HepG2 (cell line): ENCODE results near the gene MAPK8IP3. TPM values are rescaled to one million over a fixed set of nuclear protein-coding genes. Genes with fewer than 3 reads are reported as not detected.

Source experiments
- ATAC-seq: fragments of 200-7000 bp; cut with Tn5 transposase; 3 replicates; pipeline ENCODE4 v1.9.1; 2020; ENCODE audit warnings: mild to moderate bottlenecking, moderate library complexity
- BruUV-seq: library from RNA; stranded (reverse); fragments of 400-500 nt; replicated peaks from 2 replicates; lab custom pipeline; 2021; lab: Mats Ljungman, UMichigan
- CTCF ChIA-PET: fragments of 300-600 bp; formaldehyde crosslinking; extraction: SDS; loops from one replicate; lab custom pipeline; 2021; ENCODE audit warnings: low total read pairs, inconsistent platforms, low intra/inter-chr PET ratio; lab: Yijun Ruan, JAX
- POLR2A ChIA-PET: fragments of 350-600 bp; sonication (Branson Sonifier 250); formaldehyde crosslinking; loops from one replicate; lab custom pipeline; 2020; ENCODE audit warnings: antibody characterized with exemption, inconsistent platforms; lab: Yijun Ruan, JAX
- DNase-seq: peaks from one replicate; pipeline ENCODE4 v3.0.0-alpha.2; 2015; ENCODE audit warnings: low spot score
- FAIRE-seq: peaks from 3 replicates; lab custom pipeline; 2011; peaks lifted over from hg19 to GRCh38; lab: Jason Lieb, UNC
- H2AFZ ChIP-seq: one replicate; pipeline ENCODE4 v1.6.1; 2011; ENCODE audit warnings: low read length, inconsistent platforms
- H3K27ac ChIP-seq: fragments of 300-600 bp; 3 replicates; pipeline ENCODE4 v1.8.0; 2011; ENCODE audit warnings: mixed run types, mild to moderate bottlenecking, mixed read lengths, low read length, inconsistent platforms; ENCODE audit not compliant: insufficient read depth; ENCODE audit errors: extremely low read length
- H3K27me3 ChIP-seq, 2 experiments: fragments of 200-600 bp in 1 of 2; 2 replicates in 1 of 2; 3 replicates in 1 of 2; pipeline versions ENCODE4 v1.6.0 to v1.8.0; 2011; ENCODE audit warnings: low read length in 2 of 2, mild to moderate bottlenecking in 2 of 2, moderate library complexity in 2 of 2, inconsistent platforms in 1 of 2; ENCODE audit not compliant: insufficient read depth in 2 of 2, control insufficient read depth in 1 of 2
- H3K36me3 ChIP-seq, 2 experiments: fragments of 200-600 bp in 1 of 2; replicated peaks in 1 of 2; 2 replicates in 1 of 2; 3 replicates in 1 of 2; pipeline versions ENCODE4 v1.5.1 to v1.8.0; 2011; ENCODE audit warnings: low read length in 2 of 2, inconsistent platforms in 1 of 2; ENCODE audit not compliant: insufficient read depth in 2 of 2, control insufficient read depth in 1 of 2
- H3K4me1 ChIP-seq: 2 replicates; pipeline ENCODE4 v1.5.1; 2012; ENCODE audit warnings: low read length, inconsistent platforms; ENCODE audit not compliant: insufficient read depth
- H3K4me2 ChIP-seq: 2 replicates; pipeline ENCODE4 v1.6.0; 2011; ENCODE audit warnings: low read depth, low read length, inconsistent platforms
- H3K4me3 ChIP-seq, 3 experiments: fragments of 200-600 bp in 1 of 3; sonication (generic), shearing (Covaris generic) in 1 of 3; replicated peaks in 1 of 3; 2 replicates each; pipeline ENCODE4 v1.5.1; 2011 to 2016; ENCODE audit warnings: low read length in 3 of 3, inconsistent platforms in 2 of 3, low read depth in 2 of 3, mild to moderate bottlenecking in 2 of 3, control low read depth in 1 of 3, mixed read lengths in 1 of 3; ENCODE audit not compliant: insufficient read depth in 1 of 3
- H3K79me2 ChIP-seq: one replicate; pipeline ENCODE4 v1.6.1; 2011; ENCODE audit warnings: low read length, inconsistent platforms; ENCODE audit not compliant: insufficient read depth
- H3K9ac ChIP-seq: 2 replicates; pipeline ENCODE4 v1.6.0; 2011; ENCODE audit warnings: mild to moderate bottlenecking, low read depth, low read length, inconsistent platforms; ENCODE audit not compliant: insufficient read depth
- H3K9me3 ChIP-seq: 2 replicates; pipeline ENCODE4 v1.5.1; 2012; ENCODE audit warnings: mild to moderate bottlenecking, low read length
- H4K20me1 ChIP-seq: 2 replicates; pipeline ENCODE4 v1.6.0; 2011; ENCODE audit warnings: inconsistent platforms, mild to moderate bottlenecking, low read length, moderate library complexity; ENCODE audit not compliant: insufficient read depth
- CEBPZ ChIP-seq: IDR thresholded peaks from 2 replicates; pipeline ENCODE4 v1.6.1; 2012; ENCODE audit warnings: low read length, improper control_type of control experiment
- DMAP1 ChIP-seq: IDR thresholded peaks from 2 replicates; pipeline ENCODE4 v1.6.1; 2016
- ERF ChIP-seq: IDR thresholded peaks from 2 replicates; pipeline ENCODE4 v1.6.1; 2018; ENCODE audit warnings: missing biosample characterization, missing genetic modification reagents
- FOXA3 ChIP-seq: IDR thresholded peaks from 2 replicates; pipeline ENCODE4 v1.6.1; 2016; ENCODE audit warnings: missing genetic modification reagents, missing compliant biosample characterization
- GATA4 ChIP-seq: sonication (generic); IDR thresholded peaks from 2 replicates; pipeline ENCODE4 v1.6.1; 2016; ENCODE audit warnings: antibody characterized with exemption, low read depth, borderline replicate concordance
- GATAD1 ChIP-seq: IDR thresholded peaks from 2 replicates; pipeline ENCODE4 v1.6.1; 2016; ENCODE audit warnings: missing genetic modification reagents, missing compliant biosample characterization
- GRHL1 ChIP-seq: sonication (generic); formaldehyde crosslinking; conservative IDR thresholded peaks from 2 replicates; pipeline ENCODE4 v1.8.0; 2022; ENCODE audit warnings: missing genetic modification reagents
- MED8 ChIP-seq: sonication (generic); formaldehyde crosslinking; IDR thresholded peaks from 2 replicates; pipeline ENCODE4 v1.8.1; 2023; ENCODE audit warnings: mild to moderate bottlenecking, missing genetic modification reagents; ENCODE audit not compliant: insufficient replicate concordance
- NFKB2 ChIP-seq: sonication (generic); formaldehyde crosslinking; IDR thresholded peaks from 2 replicates; pipeline ENCODE4 v1.4.0; 2020; ENCODE audit warnings: missing genetic modification reagents, borderline replicate concordance
- TOPORS ChIP-seq: sonication (generic); formaldehyde crosslinking; IDR thresholded peaks from 2 replicates; pipeline ENCODE4 v1.8.0; 2023; ENCODE audit warnings: mild to moderate bottlenecking, missing genetic modification reagents
- WIZ ChIP-seq: sonication (generic); formaldehyde crosslinking; IDR thresholded peaks from 2 replicates; pipeline ENCODE4 v1.5.1; 2020; ENCODE audit warnings: mild to moderate bottlenecking, missing genetic modification reagents
- ZNF18 ChIP-seq: sonication (generic); formaldehyde crosslinking; IDR thresholded peaks from 2 replicates; pipeline ENCODE4 v1.8.0; 2022; ENCODE audit warnings: mild to moderate bottlenecking, missing genetic modification reagents; ENCODE audit not compliant: insufficient replicate concordance
- ZNF550 ChIP-seq: sonication (generic); formaldehyde crosslinking; IDR thresholded peaks from 2 replicates; pipeline ENCODE4 v1.4.0; 2020; ENCODE audit warnings: mild to moderate bottlenecking, missing genetic modification reagents, borderline replicate concordance
- ZNF614 ChIP-seq: IDR thresholded peaks from 2 replicates; pipeline ENCODE4 v1.6.1; 2018; ENCODE audit warnings: missing biosample characterization, missing genetic modification reagents, inconsistent platforms, borderline replicate concordance
- ZNF691 ChIP-seq: sonication (generic); formaldehyde crosslinking; IDR thresholded peaks from 2 replicates; pipeline ENCODE4 v1.4.0; 2020; ENCODE audit warnings: missing genetic modification reagents, low read depth, mild to moderate bottlenecking, borderline replicate concordance
- WGBS: methylation state at CpG from one replicate; pipeline ENCODE4 v1.1.6; 2017; ENCODE audit warnings: low lambda C conversion rate; 5-methylcytosine and 5-hydroxymethylcytosine counted together
- in situ Hi-C: cut with HindIII; loops from 2 replicates; pipeline ENCODE4 v1.10.0; 2017; ENCODE audit warnings: low pct_unique_long_range_greater_than_20kb; ENCODE audit not compliant: extremely low pct_ligation_motif_present
- intact Hi-C: fragments of 100-400 bp; cut with micrococcal nuclease; formaldehyde crosslinking; loops from one replicate; pipeline ENCODE4 v1.10.0; 2022; ENCODE audit not compliant: unreplicated experiment
- polyA plus RNA-seq, 8 experiments: library from polyadenylated mRNA; depleted of rRNA in 3 of 8; stranded (reverse) in 7 of 8; unstranded in 1 of 8; fragments of >200 nt; fragmentation: Illumina TruSeq in 4 of 8; extraction: Trizol in 4 of 8; gene quantifications; 2 replicates each; pipeline versions ENCODE4 v1.2.1 to v1.2.3, GENCODE V29; 2011 to 2016; ENCODE audit warnings: low read depth in 4 of 8, missing spikeins in 1 of 8, mixed read lengths in 1 of 8; ENCODE audit not compliant: insufficient read depth in 1 of 8
- total RNA-seq, 5 experiments: library from RNA; depleted of rRNA; stranded (reverse); fragments of >200 nt; fragmentation: Illumina TruSeq; extraction: Trizol; gene quantifications; 2 replicates each; pipeline ENCODE4 v1.2.3, GENCODE V29; 2016; ENCODE audit warnings: low read depth in 1 of 5

MAPK8IP3 gene
- total and polyA plus RNA-seq, 2 of the 13 experiments (the other 11 are each of a cell fraction or from before 2014, with no cell fraction given), result 25.1 to 41.7 TPM

GRCh38 chr16:1677339-1677738, 28.7 kb upstream of the MAPK8IP3 start (continued):
- TF ChIP-seq CEBPZ, result no peak

GRCh38 chr16:1677942-1678499, 28.0 kb upstream of the MAPK8IP3 start, which contains the start of gene JPT2:
Gene JPT2 (plus strand): TSS chr16:1678279. CDS start chr16:1678313, 34 bp downstream.
- Histone ChIP-seq H3K9me3 (no peaks in the 10 kb centered on the region), H3K27me3 (no peaks in the 10 kb centered on the region; a peak in 1 of 5 replicates), H3K4me2 (peak within 1 kb of the TSS; percentile 93), H3K27ac (peak within 1 kb of the TSS; percentile 77), H3K36me3 (peaks cover 5 to 33% of the 10 kb centered on the region in 2 experiments; a peak in 4 of 5 replicates), H4K20me1 (0 out of 2 replicates have a peak, but pooled peaks cover 5% of the 10 kb centered on the region), H3K4me1 (peaks cover 36% of the 10 kb centered on the region), H2AFZ (no peak within 1 kb of the TSS), H3K9ac (peak within 1 kb of the TSS; percentile 93), H3K79me2 (peaks cover 42% of the 10 kb centered on the region), H3K4me3 (peak within 1 kb of the TSS; percentile 79 to 96 (median 95))
- intact Hi-C loops, result no loop called here
- ATAC-seq (peak; percentile 97), FAIRE-seq (peak; percentile 63), DNase-seq (peak; percentile 93)
- ChIA-PET CTCF (no interaction called here), POLR2A (interaction anchor here (0.5 to 2.3 kb wide), 16 partner anchors 10 to 1934 kb away, joined by 3 to 37 read pairs (median 3); partner anchors contain the start of genes CRAMP1, EME2, IFT140 and MAPK8IP3)
- no TSS peak for BruUV-seq
- WGBS, result 0% methylated on average over 12 of the region's 79 CpGs
- in situ Hi-C loops, result no loop called here
- peak; percentile 11 for TF ChIP-seq ZNF18 (CRISPR knock-in tag)
- TF ChIP-seq NFKB2 (CRISPR knock-in tag), result no peak
- no peak for TF ChIP-seq GRHL1
- no peak for TF ChIP-seq GATA4
- no peak for TF ChIP-seq WIZ
- TF ChIP-seq MED8 (CRISPR knock-in tag), result no peak
- peak; percentile 60 for TF ChIP-seq ERF
- 0 out of 2 replicates have a peak, but pooled peaks have one; percentile 10 for TF ChIP-seq FOXA3 (CRISPR knock-in tag)
- TF ChIP-seq DMAP1 (CRISPR knock-in tag), result no peak
- no peak for TF ChIP-seq ZNF691 (CRISPR knock-in tag)
- TF ChIP-seq GATAD1 (CRISPR knock-in tag), result 0 out of 2 replicates have a peak, but pooled peaks have one; percentile 19
- peak; percentile 30; the same call in 1 of the 2 replicates for TF ChIP-seq TOPORS (CRISPR knock-in tag)
- no peak for TF ChIP-seq ZNF550 (CRISPR knock-in tag)
- no peak for TF ChIP-seq ZNF614
